HCT116 (cell line): ENCODE data around the gene LAMA1.

Experiments
- CTCF ChIP-seq, 3 experiments: fragments of 200-600 bp in 1 of 3; sonication (generic) in 1 of 3; IDR thresholded peaks in 2 of 3; conservative IDR thresholded peaks in 1 of 3; 2 replicates each; pipeline ENCODE4 v1.5.1; 2012 to 2017; ENCODE audit warnings: low read depth in 2 of 3, low read length in 2 of 3, antibody characterized with exemption in 1 of 3, borderline replicate concordance in 1 of 3, control low read depth in 1 of 3, mild to moderate bottlenecking in 1 of 3, mixed read lengths in 1 of 3, mixed run types in 1 of 3, moderate library complexity in 1 of 3; ENCODE audit not compliant: insufficient read depth in 1 of 3
- EZH2 ChIP-seq: fragments of 200-600 bp; sonication (generic); IDR thresholded peaks from 2 replicates; pipeline ENCODE4 v1.6.1; 2017; ENCODE audit warnings: antibody characterized with exemption, mixed run types
- JUND ChIP-seq: IDR thresholded peaks from 2 replicates; pipeline ENCODE4 v1.6.1; 2012
- POLR2A ChIP-seq: IDR thresholded peaks from 2 replicates; pipeline ENCODE4 v1.7.0; 2011; ENCODE audit warnings: borderline replicate concordance; ENCODE audit not compliant: insufficient read depth, insufficient read length; ENCODE audit errors: extremely low read depth
- SIN3A ChIP-seq: IDR thresholded peaks from 2 replicates; pipeline ENCODE4 v1.6.1; 2012; ENCODE audit warnings: low read depth
- TF ChIP-seq, protein P1 (sequence below): IDR thresholded peaks from 2 replicates; pipeline ENCODE4 v1.6.1; 2012; ENCODE audit warnings: low read depth

- TF ChIP-seq EZH2: no peak
- no peak for TF ChIP-seq SIN3A
- TF ChIP-seq CTCF (IDR thresholded peaks at IDR 0.05 in 2 of 3, conservative IDR thresholded peaks at IDR 0.05 in 1 of 3; ENCODE audit: borderline replicate concordance in 1 of 3, insufficient read depth in 1 of 3, low read depth in 2 of 3, low read length in 2 of 3): no peak
- TF ChIP-seq POLR2A: no peak
- TF ChIP-seq JUND: no peak
- TF ChIP-seq, protein P1, sequence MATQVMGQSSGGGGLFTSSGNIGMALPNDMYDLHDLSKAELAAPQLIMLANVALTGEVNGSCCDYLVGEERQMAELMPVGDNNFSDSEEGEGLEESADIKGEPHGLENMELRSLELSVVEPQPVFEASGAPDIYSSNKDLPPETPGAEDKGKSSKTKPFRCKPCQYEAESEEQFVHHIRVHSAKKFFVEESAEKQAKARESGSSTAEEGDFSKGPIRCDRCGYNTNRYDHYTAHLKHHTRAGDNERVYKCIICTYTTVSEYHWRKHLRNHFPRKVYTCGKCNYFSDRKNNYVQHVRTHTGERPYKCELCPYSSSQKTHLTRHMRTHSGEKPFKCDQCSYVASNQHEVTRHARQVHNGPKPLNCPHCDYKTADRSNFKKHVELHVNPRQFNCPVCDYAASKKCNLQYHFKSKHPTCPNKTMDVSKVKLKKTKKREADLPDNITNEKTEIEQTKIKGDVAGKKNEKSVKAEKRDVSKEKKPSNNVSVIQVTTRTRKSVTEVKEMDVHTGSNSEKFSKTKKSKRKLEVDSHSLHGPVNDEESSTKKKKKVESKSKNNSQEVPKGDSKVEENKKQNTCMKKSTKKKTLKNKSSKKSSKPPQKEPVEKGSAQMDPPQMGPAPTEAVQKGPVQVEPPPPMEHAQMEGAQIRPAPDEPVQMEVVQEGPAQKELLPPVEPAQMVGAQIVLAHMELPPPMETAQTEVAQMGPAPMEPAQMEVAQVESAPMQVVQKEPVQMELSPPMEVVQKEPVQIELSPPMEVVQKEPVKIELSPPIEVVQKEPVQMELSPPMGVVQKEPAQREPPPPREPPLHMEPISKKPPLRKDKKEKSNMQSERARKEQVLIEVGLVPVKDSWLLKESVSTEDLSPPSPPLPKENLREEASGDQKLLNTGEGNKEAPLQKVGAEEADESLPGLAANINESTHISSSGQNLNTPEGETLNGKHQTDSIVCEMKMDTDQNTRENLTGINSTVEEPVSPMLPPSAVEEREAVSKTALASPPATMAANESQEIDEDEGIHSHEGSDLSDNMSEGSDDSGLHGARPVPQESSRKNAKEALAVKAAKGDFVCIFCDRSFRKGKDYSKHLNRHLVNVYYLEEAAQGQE: no peak
Measured at GRCh38 chr18:6983366-6983765, 134.2 kb downstream of the LAMA1 start.
